Measurements from ENCODE around the gene CCRL2. TPM values are rescaled to one million over a fixed set of nuclear protein-coding genes. Genes with fewer than 3 reads are reported as not detected.

The CCRL2 gene
- total RNA-seq, 1 experiment from 2014 or later: 1.2 TPM

- DNase-seq: no peak
- H3K27ac ChIP-seq: no peak overlapping the region
- H4K20me1 ChIP-seq (ENCODE audit: insufficient read depth): no peaks in the 10 kb centered on the region
- no peak overlapping the region for H3K4me3 ChIP-seq
- H3F3A ChIP-seq (ENCODE audit: insufficient read depth, low read depth): peaks cover 9% of the 10 kb centered on the region; the same call in 1 of the 2 replicates
- H2AFZ ChIP-seq: no peak overlapping the region
- H3K9me3 ChIP-seq (ENCODE audit: insufficient read depth, low read depth): no peaks in the 10 kb centered on the region
- no peaks in the 10 kb centered on the region for H3K9me2 ChIP-seq (ENCODE audit: insufficient read depth)
- no peak for TF ChIP-seq EZH2 (IDR thresholded peaks at IDR 0.05; ENCODE audit: low read depth)
- TF ChIP-seq CTCF (conservative IDR thresholded peaks at IDR 0.05): no peak
- no TSS peak for BruUV-seq (replicated peaks)
- intact Hi-C loops (cut with micrococcal nuclease; ENCODE audit: unreplicated experiment): no loop called here
- ChIA-PET CTCF (no interaction called here), POLR2A (ENCODE audit: unreplicated experiment) (no interaction called here)
- H3K36me3 ChIP-seq (ENCODE audit: low read depth): no peaks in the 10 kb centered on the region
- H3K27me3 ChIP-seq (ENCODE audit: insufficient read depth, low read depth): no peaks in the 10 kb centered on the region
- no peak overlapping the region for H3K4me2 ChIP-seq
- H3K4me1 ChIP-seq (replicated peaks; ENCODE audit: insufficient read depth): peaks cover 14% of the 10 kb centered on the region
- H3K79me2 ChIP-seq (ENCODE audit: low read depth): no peaks in the 10 kb centered on the region
Observed at GRCh38 chr3:46365737-46366524, 41.1 kb upstream of the CCRL2 start.

GRCh38 chr3:46367811-46368210 lies 39.2 kb upstream of the CCRL2 start:
- no peaks in the 10 kb centered on the region for H3K27me3 ChIP-seq (ENCODE audit: insufficient read depth, low read depth)
- no peak overlapping the region for H3K27ac ChIP-seq
- intact Hi-C loops (cut with micrococcal nuclease; ENCODE audit: unreplicated experiment): no loop called here
- H3K4me1 ChIP-seq (replicated peaks; ENCODE audit: insufficient read depth): peaks cover 19% of the 10 kb centered on the region
- BruUV-seq (replicated peaks): no TSS peak
- H3K9me3 ChIP-seq (ENCODE audit: insufficient read depth, low read depth): no peaks in the 10 kb centered on the region
- no peak for TF ChIP-seq EZH2 (IDR thresholded peaks at IDR 0.05; ENCODE audit: low read depth)
- no peak for TF ChIP-seq CTCF (conservative IDR thresholded peaks at IDR 0.05)
- ChIA-PET CTCF (interaction anchor here (0.6 kb wide), 1 partner anchor 204 kb away, joined by 3 read pairs; no protein-coding TSS in a partner anchor), POLR2A (ENCODE audit: unreplicated experiment) (no interaction called here)
- no peaks in the 10 kb centered on the region for H4K20me1 ChIP-seq (ENCODE audit: insufficient read depth)
- no peaks in the 10 kb centered on the region for H3K79me2 ChIP-seq (ENCODE audit: low read depth)
- no peak overlapping the region for H2AFZ ChIP-seq
- H3F3A ChIP-seq (ENCODE audit: insufficient read depth, low read depth): 0 out of 2 replicates have a peak, but pooled peaks cover 4% of the 10 kb centered on the region
- no peak overlapping the region for H3K4me2 ChIP-seq
- no peak for DNase-seq
- H3K36me3 ChIP-seq (ENCODE audit: low read depth): no peaks in the 10 kb centered on the region
- no peak overlapping the region for H3K4me3 ChIP-seq
- no peaks in the 10 kb centered on the region for H3K9me2 ChIP-seq (ENCODE audit: insufficient read depth)

DNA sequence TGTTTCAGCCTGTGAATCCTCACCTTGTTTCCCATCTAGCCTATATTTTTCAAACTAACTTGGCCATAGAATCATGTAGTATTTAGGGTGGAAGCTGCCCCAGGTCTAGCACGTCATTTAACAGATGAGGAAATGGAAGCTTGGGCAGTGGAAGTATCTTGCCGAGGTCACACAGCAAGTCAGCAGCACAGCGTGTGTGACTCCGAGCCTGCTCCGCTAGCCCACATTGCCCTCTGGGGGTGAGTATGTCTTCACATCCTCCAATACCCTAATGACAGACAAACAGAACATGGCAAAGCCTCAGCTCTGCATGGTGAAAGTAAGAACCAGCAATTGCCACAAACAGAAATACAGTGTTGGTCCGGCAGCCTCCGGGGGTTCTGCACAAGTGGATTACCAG lies 38.5 kb upstream of the CCRL2 start:
- Histone ChIP-seq H3K4me2 (no peak overlapping the region), H3F3A (ENCODE audit: insufficient read depth, low read depth) (0 out of 2 replicates have a peak, but pooled peaks cover 4% of the 10 kb centered on the region), H3K36me3 (ENCODE audit: low read depth) (no peaks in the 10 kb centered on the region), H3K4me1 (replicated peaks; ENCODE audit: insufficient read depth) (peaks cover 19% of the 10 kb centered on the region), H3K4me3 (no peak overlapping the region), H3K9me3 (ENCODE audit: insufficient read depth, low read depth) (no peaks in the 10 kb centered on the region), H2AFZ (no peak overlapping the region), H4K20me1 (ENCODE audit: insufficient read depth) (no peaks in the 10 kb centered on the region), H3K27ac (no peak overlapping the region), H3K27me3 (ENCODE audit: insufficient read depth, low read depth) (no peaks in the 10 kb centered on the region), H3K79me2 (ENCODE audit: low read depth) (no peaks in the 10 kb centered on the region), H3K9me2 (ENCODE audit: insufficient read depth) (no peaks in the 10 kb centered on the region)
- BruUV-seq (replicated peaks): no TSS peak
- no peak for TF ChIP-seq EZH2 (IDR thresholded peaks at IDR 0.05; ENCODE audit: low read depth)
- TF ChIP-seq CTCF (conservative IDR thresholded peaks at IDR 0.05): no peak
- DNase-seq: no peak
- POLR2A ChIA-PET (ENCODE audit: unreplicated experiment): interaction anchor here (0.6 kb wide), 1 partner anchor 134 kb away, joined by 4 read pairs; no protein-coding TSS in a partner anchor
- intact Hi-C loops (cut with micrococcal nuclease; ENCODE audit: unreplicated experiment): no loop called here
- CTCF ChIA-PET: interaction anchor here (0.8 to 1.5 kb wide), 2 partner anchors 284 to 430 kb away, joined by 4 to 5 read pairs; no protein-coding TSS in a partner anchor
